ENCODE data around the gene TGIF2. TPM values are rescaled to one million over a fixed set of nuclear protein-coding genes. Genes with fewer than 3 reads are reported as not detected.

TGIF2 gene
- total RNA-seq, 1 donor from 2014 or later: 18.8 TPM

DNA sequence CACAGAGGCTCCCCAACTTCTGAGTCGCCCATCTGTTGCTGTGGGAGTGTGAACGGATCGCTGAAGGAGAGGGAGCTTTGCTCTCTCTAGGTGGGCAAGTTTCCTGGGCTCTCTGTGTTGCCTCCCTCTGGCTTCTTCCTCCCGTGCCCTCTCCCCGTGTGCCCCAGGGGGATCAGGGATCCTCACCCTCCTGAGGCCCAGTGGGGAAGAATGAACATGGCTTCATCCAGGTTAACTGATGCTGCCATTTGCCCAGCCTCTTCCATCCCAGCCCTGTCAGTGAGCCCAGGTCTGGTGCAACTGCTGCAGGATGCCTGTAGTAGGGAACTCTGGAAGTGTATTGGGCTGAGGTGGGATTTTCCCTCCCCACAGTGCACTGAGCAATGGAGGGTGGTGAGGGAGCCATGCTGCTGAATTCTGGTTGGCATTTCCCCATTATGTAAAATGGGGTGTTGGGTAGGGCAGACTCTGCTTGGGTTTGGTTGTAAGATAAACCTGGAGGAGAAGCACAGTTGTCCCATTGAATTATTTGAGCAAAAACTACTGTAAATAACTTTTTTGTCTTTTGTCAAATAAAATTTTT lies 20.0 kb downstream of the TGIF2 start:
- Mint-ChIP-seq H3K36me3 (ENCODE audit: low read depth) (peaks cover 5% of the 10 kb centered on the region), H3K27ac (ENCODE audit: unreplicated experiment) (no peak overlapping the region), H3K4me1 (ENCODE audit: low read depth) (peaks cover 12% of the 10 kb centered on the region), H3K9me3 (ENCODE audit: low read depth) (no peaks in the 10 kb centered on the region), H3K4me3 (ENCODE audit: unreplicated experiment) (no peak overlapping the region), H3K27me3 (ENCODE audit: low read depth) (no peaks in the 10 kb centered on the region)
- DNase-seq (ENCODE audit: low spot score): no peak
- TF ChIP-seq, protein P1, sequence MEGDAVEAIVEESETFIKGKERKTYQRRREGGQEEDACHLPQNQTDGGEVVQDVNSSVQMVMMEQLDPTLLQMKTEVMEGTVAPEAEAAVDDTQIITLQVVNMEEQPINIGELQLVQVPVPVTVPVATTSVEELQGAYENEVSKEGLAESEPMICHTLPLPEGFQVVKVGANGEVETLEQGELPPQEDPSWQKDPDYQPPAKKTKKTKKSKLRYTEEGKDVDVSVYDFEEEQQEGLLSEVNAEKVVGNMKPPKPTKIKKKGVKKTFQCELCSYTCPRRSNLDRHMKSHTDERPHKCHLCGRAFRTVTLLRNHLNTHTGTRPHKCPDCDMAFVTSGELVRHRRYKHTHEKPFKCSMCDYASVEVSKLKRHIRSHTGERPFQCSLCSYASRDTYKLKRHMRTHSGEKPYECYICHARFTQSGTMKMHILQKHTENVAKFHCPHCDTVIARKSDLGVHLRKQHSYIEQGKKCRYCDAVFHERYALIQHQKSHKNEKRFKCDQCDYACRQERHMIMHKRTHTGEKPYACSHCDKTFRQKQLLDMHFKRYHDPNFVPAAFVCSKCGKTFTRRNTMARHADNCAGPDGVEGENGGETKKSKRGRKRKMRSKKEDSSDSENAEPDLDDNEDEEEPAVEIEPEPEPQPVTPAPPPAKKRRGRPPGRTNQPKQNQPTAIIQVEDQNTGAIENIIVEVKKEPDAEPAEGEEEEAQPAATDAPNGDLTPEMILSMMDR (IDR thresholded peaks at IDR 0.05): no peak

GRCh38 chr20:36599912-36600345 lies 26.5 kb downstream of the TGIF2 start:
- H3K9me3 Mint-ChIP-seq (ENCODE audit: low read depth): no peaks in the 10 kb centered on the region
- H3K4me1 Mint-ChIP-seq (ENCODE audit: low read depth): peaks cover 1% of the 10 kb centered on the region
- H3K4me3 Mint-ChIP-seq (ENCODE audit: unreplicated experiment): no peak overlapping the region
- no peak overlapping the region for H3K27ac Mint-ChIP-seq (ENCODE audit: unreplicated experiment)
- H3K36me3 Mint-ChIP-seq (ENCODE audit: low read depth): no peaks in the 10 kb centered on the region
- H3K27me3 Mint-ChIP-seq (ENCODE audit: low read depth): no peaks in the 10 kb centered on the region
- TF ChIP-seq, protein P1 (IDR thresholded peaks at IDR 0.05): no peak
- no peak for DNase-seq (ENCODE audit: low spot score)

- H3K36me3 Mint-ChIP-seq (ENCODE audit: low read depth): no peaks in the 10 kb centered on the region
- TF ChIP-seq, protein P1 (IDR thresholded peaks at IDR 0.05): no peak
- DNase-seq (ENCODE audit: low spot score): no peak
- no peaks in the 10 kb centered on the region for H3K27me3 Mint-ChIP-seq (ENCODE audit: low read depth)
- H3K9me3 Mint-ChIP-seq (ENCODE audit: low read depth): no peaks in the 10 kb centered on the region
- H3K27ac Mint-ChIP-seq (ENCODE audit: unreplicated experiment): no peak overlapping the region
- H3K4me1 Mint-ChIP-seq (ENCODE audit: low read depth): peaks cover 9% of the 10 kb centered on the region
- H3K4me3 Mint-ChIP-seq (ENCODE audit: unreplicated experiment): no peak overlapping the region
These were observed 28.1 kb downstream of the TGIF2 start for GRCh38 chr20:36601540-36601939.

GRCh38 chr20:36604952-36605398 lies 31.6 kb downstream of the TGIF2 start:
- peaks cover 23% of the 10 kb centered on the region for H3K4me1 Mint-ChIP-seq (ENCODE audit: low read depth)
- peak overlapping the region; percentile 89 for H3K4me3 Mint-ChIP-seq (ENCODE audit: unreplicated experiment)
- peak overlapping the region; percentile 92 for H3K27ac Mint-ChIP-seq (ENCODE audit: unreplicated experiment)
- no peak for DNase-seq (ENCODE audit: low spot score)
- H3K9me3 Mint-ChIP-seq (ENCODE audit: low read depth): no peaks in the 10 kb centered on the region
- no peaks in the 10 kb centered on the region for H3K27me3 Mint-ChIP-seq (ENCODE audit: low read depth)
- peaks cover 3% of the 10 kb centered on the region for H3K36me3 Mint-ChIP-seq (ENCODE audit: low read depth)
- TF ChIP-seq, protein P1 (IDR thresholded peaks at IDR 0.05): no peak

DNA sequence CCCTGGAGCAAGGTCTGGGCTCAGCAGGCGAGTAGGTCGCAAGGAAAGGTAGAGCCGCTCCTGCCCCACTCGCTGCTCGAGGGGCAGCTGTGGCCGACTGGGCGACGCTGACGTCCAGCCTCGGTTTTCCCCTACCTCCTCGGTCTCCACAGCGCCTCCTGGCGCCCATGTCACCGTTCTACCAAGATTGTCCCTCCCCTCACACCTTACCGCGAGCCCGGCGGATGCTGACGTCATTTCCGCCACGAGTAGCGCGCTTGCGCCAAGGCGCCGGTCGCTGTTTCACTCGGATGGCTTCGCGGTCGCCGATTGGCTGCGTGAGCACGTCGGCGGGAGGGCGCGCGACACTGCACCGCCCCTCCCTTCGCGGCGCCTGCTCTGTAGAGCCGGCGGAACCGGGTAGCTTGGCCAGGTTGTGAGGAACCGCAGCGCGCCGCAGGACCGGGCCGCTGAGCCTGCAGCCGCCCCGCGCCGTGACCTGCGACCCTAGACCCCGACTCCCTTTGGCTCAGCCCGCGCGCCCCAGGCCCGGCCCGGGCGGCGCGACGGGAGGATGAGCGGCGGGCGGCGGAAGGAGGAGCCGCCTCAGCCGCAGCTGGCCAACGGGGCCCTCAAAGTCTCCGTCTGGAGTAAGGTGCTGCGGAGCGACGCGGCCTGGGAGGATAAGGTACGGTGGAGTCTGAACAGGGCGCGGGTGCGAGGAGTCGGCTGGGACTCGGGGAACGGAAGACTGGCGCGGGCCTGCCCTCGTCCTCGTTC lies 32.2 kb downstream of the TGIF2 start, which contains the start of gene RAB5IF:
Gene RAB5IF, plus strand, starts transcription at position 381 of the 759 bp plus-strand sequence. Its CDS starts 173 bp downstream, at position 554.
- H3K27me3 Mint-ChIP-seq (ENCODE audit: low read depth): no peaks in the 10 kb centered on the region
- peaks cover 23% of the 10 kb centered on the region for H3K4me1 Mint-ChIP-seq (ENCODE audit: low read depth)
- TF ChIP-seq, protein P1 (IDR thresholded peaks at IDR 0.05): peak; percentile 96
- no peaks in the 10 kb centered on the region for H3K9me3 Mint-ChIP-seq (ENCODE audit: low read depth)
- peak within 1 kb of the TSS; percentile 89 for H3K4me3 Mint-ChIP-seq (ENCODE audit: unreplicated experiment)
- H3K27ac Mint-ChIP-seq (ENCODE audit: unreplicated experiment): peak within 1 kb of the TSS; percentile 93
- DNase-seq (ENCODE audit: low spot score): peak; percentile 99
- H3K36me3 Mint-ChIP-seq (ENCODE audit: low read depth): peaks cover 3% of the 10 kb centered on the region

Measured in chondrocyte (in vitro differentiated cells).